Measurements from ENCODE around the gene TTLL11.

Gene TTLL11

DNA sequence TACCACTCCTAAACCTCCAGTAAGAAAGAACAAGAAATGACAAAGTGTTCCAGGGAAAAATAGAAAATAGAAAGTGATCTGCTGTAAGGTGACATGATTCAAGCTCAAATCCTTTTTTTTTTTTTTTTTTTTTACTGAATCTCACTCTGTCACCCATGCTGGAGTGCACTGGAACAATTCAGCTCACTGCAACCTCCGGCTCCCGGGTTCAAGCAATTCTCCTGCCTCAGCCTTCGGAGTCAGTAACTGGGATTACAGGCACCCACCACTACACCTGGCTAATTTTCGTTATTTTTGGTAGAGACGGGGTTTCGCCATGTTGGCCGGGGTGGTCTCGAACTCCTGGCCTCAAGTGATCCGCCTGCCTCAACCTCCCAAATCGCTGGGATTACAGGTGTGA lies 35.9 kb downstream of the TTLL11 start:
- Histone ChIP-seq H3K4me1 (ENCODE audit: control insufficient read depth, low read length) (peaks cover 8% of the 10 kb centered on the region), H3F3A (ENCODE audit: control insufficient read depth, insufficient read depth) (no peaks in the 10 kb centered on the region), H3K79me2 (ENCODE audit: control insufficient read depth, low read length) (no peaks in the 10 kb centered on the region), H4K20me1 (ENCODE audit: control insufficient read depth, insufficient read depth, low read depth, low read length) (no peaks in the 10 kb centered on the region), H3K27me3 (ENCODE audit: control insufficient read depth, low read length) (no peaks in the 10 kb centered on the region), H3K4me3 (ENCODE audit: low read length) (no peak overlapping the region), H3K9me2 (replicated peaks; ENCODE audit: control insufficient read depth, low read length) (no peaks in the 10 kb centered on the region), H3K4me2 (ENCODE audit: low read length) (no peak overlapping the region), H3K36me3 (ENCODE audit: control insufficient read depth, low read length) (no peaks in the 10 kb centered on the region), H3K27ac (ENCODE audit: low read depth, low read length) (no peak overlapping the region), H3K9me3 (ENCODE audit: control insufficient read depth, insufficient read depth, low read length) (no peaks in the 10 kb centered on the region)
- TF ChIP-seq, protein P1, sequence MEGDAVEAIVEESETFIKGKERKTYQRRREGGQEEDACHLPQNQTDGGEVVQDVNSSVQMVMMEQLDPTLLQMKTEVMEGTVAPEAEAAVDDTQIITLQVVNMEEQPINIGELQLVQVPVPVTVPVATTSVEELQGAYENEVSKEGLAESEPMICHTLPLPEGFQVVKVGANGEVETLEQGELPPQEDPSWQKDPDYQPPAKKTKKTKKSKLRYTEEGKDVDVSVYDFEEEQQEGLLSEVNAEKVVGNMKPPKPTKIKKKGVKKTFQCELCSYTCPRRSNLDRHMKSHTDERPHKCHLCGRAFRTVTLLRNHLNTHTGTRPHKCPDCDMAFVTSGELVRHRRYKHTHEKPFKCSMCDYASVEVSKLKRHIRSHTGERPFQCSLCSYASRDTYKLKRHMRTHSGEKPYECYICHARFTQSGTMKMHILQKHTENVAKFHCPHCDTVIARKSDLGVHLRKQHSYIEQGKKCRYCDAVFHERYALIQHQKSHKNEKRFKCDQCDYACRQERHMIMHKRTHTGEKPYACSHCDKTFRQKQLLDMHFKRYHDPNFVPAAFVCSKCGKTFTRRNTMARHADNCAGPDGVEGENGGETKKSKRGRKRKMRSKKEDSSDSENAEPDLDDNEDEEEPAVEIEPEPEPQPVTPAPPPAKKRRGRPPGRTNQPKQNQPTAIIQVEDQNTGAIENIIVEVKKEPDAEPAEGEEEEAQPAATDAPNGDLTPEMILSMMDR (IDR thresholded peaks at IDR 0.05; ENCODE audit: low read depth, low read length, poor library complexity, severe bottlenecking) = no peak
- no peak for TF ChIP-seq EZH2phosphoT487 (IDR thresholded peaks at IDR 0.05; ENCODE audit: borderline replicate concordance, low read length)

DNA sequence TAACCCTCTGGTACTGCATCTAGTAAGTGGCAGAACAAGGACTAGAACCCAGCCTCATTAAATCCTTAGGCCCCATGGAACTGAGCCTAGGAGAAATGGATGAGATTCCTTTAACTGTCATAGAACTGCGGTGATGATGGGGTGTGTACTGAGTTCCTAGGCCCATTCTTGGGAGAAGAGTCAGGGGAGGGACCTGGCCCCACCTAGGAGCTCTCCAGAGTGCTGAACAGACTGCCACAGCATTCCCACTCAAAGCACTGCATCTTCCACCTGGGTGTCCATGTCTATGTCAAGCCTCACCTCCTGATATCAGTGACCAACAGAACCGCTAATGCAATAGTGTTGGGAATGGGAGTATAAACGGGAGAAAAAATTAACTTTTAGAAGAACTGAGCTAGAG lies 36.6 kb downstream of the TTLL11 start:
- Histone ChIP-seq H3K9me2 (replicated peaks; ENCODE audit: control insufficient read depth, low read length) (no peaks in the 10 kb centered on the region), H3K4me1 (ENCODE audit: control insufficient read depth, low read length) (peaks cover 8% of the 10 kb centered on the region), H3F3A (ENCODE audit: control insufficient read depth, insufficient read depth) (no peaks in the 10 kb centered on the region), H3K27me3 (ENCODE audit: control insufficient read depth, low read length) (no peaks in the 10 kb centered on the region), H3K27ac (ENCODE audit: low read depth, low read length) (no peak overlapping the region), H3K79me2 (ENCODE audit: control insufficient read depth, low read length) (no peaks in the 10 kb centered on the region), H3K36me3 (ENCODE audit: control insufficient read depth, low read length) (no peaks in the 10 kb centered on the region), H4K20me1 (ENCODE audit: control insufficient read depth, insufficient read depth, low read depth, low read length) (no peaks in the 10 kb centered on the region), H3K4me3 (ENCODE audit: low read length) (no peak overlapping the region), H3K9me3 (ENCODE audit: control insufficient read depth, insufficient read depth, low read length) (no peaks in the 10 kb centered on the region), H3K4me2 (ENCODE audit: low read length) (no peak overlapping the region)
- TF ChIP-seq, protein P1 (IDR thresholded peaks at IDR 0.05; ENCODE audit: low read depth, low read length, poor library complexity, severe bottlenecking) = no peak
- TF ChIP-seq EZH2phosphoT487 (IDR thresholded peaks at IDR 0.05; ENCODE audit: borderline replicate concordance, low read length) = no peak

DNA sequence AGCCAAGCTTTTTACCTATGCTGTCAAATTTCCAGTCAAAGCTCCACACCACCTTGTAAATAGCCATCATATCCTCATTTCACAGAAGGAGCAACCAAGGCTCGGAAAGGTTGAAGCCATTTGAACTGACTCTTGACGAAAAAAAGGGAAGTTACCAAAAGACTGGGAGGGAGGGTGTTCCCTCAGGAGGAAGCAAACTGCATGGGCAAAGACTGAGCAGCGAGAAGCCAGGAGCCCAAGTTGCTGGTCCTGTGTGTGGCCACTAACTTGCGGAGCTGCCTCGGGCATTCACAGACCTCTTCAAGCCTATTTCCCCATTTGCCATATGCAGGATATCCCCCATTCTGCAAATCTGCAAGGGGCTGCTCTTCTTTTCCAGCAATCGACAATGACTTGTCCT lies 37.4 kb downstream of the TTLL11 start:
- H3K27me3 ChIP-seq (ENCODE audit: control insufficient read depth, low read length) = no peaks in the 10 kb centered on the region
- H3K27ac ChIP-seq (ENCODE audit: low read depth, low read length) = no peak overlapping the region
- H3K4me3 ChIP-seq (ENCODE audit: low read length) = no peak overlapping the region
- H3K36me3 ChIP-seq (ENCODE audit: control insufficient read depth, low read length) = no peaks in the 10 kb centered on the region
- no peaks in the 10 kb centered on the region for H4K20me1 ChIP-seq (ENCODE audit: control insufficient read depth, insufficient read depth, low read depth, low read length)
- no peaks in the 10 kb centered on the region for H3K79me2 ChIP-seq (ENCODE audit: control insufficient read depth, low read length)
- no peaks in the 10 kb centered on the region for H3K9me2 ChIP-seq (replicated peaks; ENCODE audit: control insufficient read depth, low read length)
- no peaks in the 10 kb centered on the region for H3F3A ChIP-seq (ENCODE audit: control insufficient read depth, insufficient read depth)
- peaks cover 8% of the 10 kb centered on the region for H3K4me1 ChIP-seq (ENCODE audit: control insufficient read depth, low read length)
- no peak overlapping the region for H3K4me2 ChIP-seq (ENCODE audit: low read length)
- H3K9me3 ChIP-seq (ENCODE audit: control insufficient read depth, insufficient read depth, low read length) = no peaks in the 10 kb centered on the region
- TF ChIP-seq, protein P1 (IDR thresholded peaks at IDR 0.05; ENCODE audit: low read depth, low read length, poor library complexity, severe bottlenecking) = no peak
- TF ChIP-seq EZH2phosphoT487 (IDR thresholded peaks at IDR 0.05; ENCODE audit: borderline replicate concordance, low read length) = no peak

Measured in DOHH2 (cell line).